MM.1S (cell line): ENCODE measurements around the gene CLEC3B.

Source experiments
- DNase-seq: peaks from one replicate; pipeline ENCODE4 v3.0.0-alpha.2; 2015
- H2AFZ ChIP-seq: fragments of 300-600 bp; sonication (generic); 2 replicates; pipeline ENCODE4 v1.6.0; 2016; ENCODE audit warnings: antibody characterized with exemption, low read length
- H3F3A ChIP-seq: fragments of 300-600 bp; sonication (generic); 2 replicates; pipeline ENCODE4 v1.6.1; 2016; ENCODE audit warnings: mild to moderate bottlenecking, antibody characterized with exemption, low read length, moderate library complexity, mixed read lengths; ENCODE audit not compliant: insufficient read depth
- H3K27ac ChIP-seq: fragments of 300-600 bp; sonication (generic); 2 replicates; pipeline ENCODE4 v1.5.1; 2016; ENCODE audit warnings: mild to moderate bottlenecking, low read length
- H3K27me3 ChIP-seq: fragments of 300-600 bp; sonication (generic); replicated peaks from 2 replicates; pipeline ENCODE4 v1.6.0; 2016; ENCODE audit warnings: low read length; ENCODE audit not compliant: insufficient read depth
- H3K36me3 ChIP-seq: fragments of 300-600 bp; sonication (generic); replicated peaks from 2 replicates; pipeline ENCODE4 v1.6.1; 2016; ENCODE audit warnings: mild to moderate bottlenecking, low read length, mixed read lengths; ENCODE audit not compliant: insufficient read depth
- H3K4me1 ChIP-seq: fragments of 300-600 bp; sonication (generic); 2 replicates; pipeline ENCODE4 v1.6.1; 2016; ENCODE audit warnings: low read length, mixed read lengths
- H3K4me2 ChIP-seq: fragments of 300-600 bp; sonication (generic); 2 replicates; pipeline ENCODE4 v1.6.0; 2016; ENCODE audit warnings: low read depth, low read length
- H3K4me3 ChIP-seq: fragments of 300-600 bp; sonication (generic); 2 replicates; pipeline ENCODE4 v1.5.1; 2016; ENCODE audit warnings: low read length, mixed read lengths
- H3K79me2 ChIP-seq: fragments of 300-600 bp; sonication (generic); 2 replicates; pipeline ENCODE4 v1.6.1; 2016; ENCODE audit warnings: mixed run types, low read length, mixed read lengths
- H3K9ac ChIP-seq: fragments of 300-600 bp; sonication (generic); 2 replicates; pipeline ENCODE4 v1.6.1; 2016; ENCODE audit warnings: low read length, mixed read lengths
- H3K9me2 ChIP-seq: fragments of 300-600 bp; sonication (generic); replicated peaks from 2 replicates; pipeline ENCODE4 v1.6.1; 2016; ENCODE audit warnings: mild to moderate bottlenecking, low read length, mixed read lengths; ENCODE audit not compliant: insufficient read depth
- H3K9me3 ChIP-seq: fragments of 300-600 bp; sonication (generic); replicated peaks from 2 replicates; pipeline ENCODE4 v1.6.1; 2016; ENCODE audit warnings: mild to moderate bottlenecking, low read length, mixed read lengths; ENCODE audit not compliant: insufficient read depth
- H4K20me1 ChIP-seq: fragments of 300-600 bp; sonication (generic); 2 replicates; pipeline ENCODE4 v1.6.1; 2016; ENCODE audit warnings: mild to moderate bottlenecking, low read length, moderate library complexity, mixed read lengths; ENCODE audit not compliant: insufficient read depth
- EZH2 ChIP-seq: fragments of 300-600 bp; sonication (generic); optimal IDR thresholded peaks from 2 replicates; pipeline ENCODE3; 2017; ENCODE audit warnings: low read depth, mild to moderate bottlenecking, antibody characterized with exemption, low read length, mixed read lengths
- EZH2phosphoT487 ChIP-seq: fragments of 300-600 bp; sonication (generic); IDR thresholded peaks from 2 replicates; pipeline ENCODE4 v1.6.1; 2018; ENCODE audit warnings: antibody characterized with exemption, low read length
- TF ChIP-seq, protein P1 (sequence below): fragments of 300-600 bp; sonication (generic); IDR thresholded peaks from 2 replicates; pipeline ENCODE4 v1.5.1; 2016; ENCODE audit warnings: antibody characterized with exemption, low read length, mixed read lengths

CLEC3B gene

DNA sequence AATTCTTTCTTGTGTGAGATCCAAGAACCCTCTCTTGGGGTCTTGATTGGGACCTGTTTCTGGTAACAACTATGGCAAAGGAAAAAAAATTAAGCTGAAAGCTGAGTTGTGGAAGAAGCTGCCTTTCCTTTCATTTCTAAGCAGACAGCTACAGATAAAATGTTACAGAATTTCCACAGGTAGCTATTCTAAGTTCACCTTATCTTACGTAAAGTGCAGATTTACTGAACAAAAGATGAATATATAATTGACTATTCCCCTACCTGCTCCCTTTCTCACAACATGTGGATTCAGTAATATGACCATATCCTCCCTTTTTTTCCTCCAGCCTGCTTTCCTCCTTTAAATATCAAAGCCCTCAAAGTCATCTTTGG is 36.6 kb downstream of the CLEC3B start:
- Histone ChIP-seq H4K20me1 (no peaks in the 10 kb centered on the region), H3K9ac (no peak overlapping the region), H3K4me1 (no peaks in the 10 kb centered on the region)

DNA sequence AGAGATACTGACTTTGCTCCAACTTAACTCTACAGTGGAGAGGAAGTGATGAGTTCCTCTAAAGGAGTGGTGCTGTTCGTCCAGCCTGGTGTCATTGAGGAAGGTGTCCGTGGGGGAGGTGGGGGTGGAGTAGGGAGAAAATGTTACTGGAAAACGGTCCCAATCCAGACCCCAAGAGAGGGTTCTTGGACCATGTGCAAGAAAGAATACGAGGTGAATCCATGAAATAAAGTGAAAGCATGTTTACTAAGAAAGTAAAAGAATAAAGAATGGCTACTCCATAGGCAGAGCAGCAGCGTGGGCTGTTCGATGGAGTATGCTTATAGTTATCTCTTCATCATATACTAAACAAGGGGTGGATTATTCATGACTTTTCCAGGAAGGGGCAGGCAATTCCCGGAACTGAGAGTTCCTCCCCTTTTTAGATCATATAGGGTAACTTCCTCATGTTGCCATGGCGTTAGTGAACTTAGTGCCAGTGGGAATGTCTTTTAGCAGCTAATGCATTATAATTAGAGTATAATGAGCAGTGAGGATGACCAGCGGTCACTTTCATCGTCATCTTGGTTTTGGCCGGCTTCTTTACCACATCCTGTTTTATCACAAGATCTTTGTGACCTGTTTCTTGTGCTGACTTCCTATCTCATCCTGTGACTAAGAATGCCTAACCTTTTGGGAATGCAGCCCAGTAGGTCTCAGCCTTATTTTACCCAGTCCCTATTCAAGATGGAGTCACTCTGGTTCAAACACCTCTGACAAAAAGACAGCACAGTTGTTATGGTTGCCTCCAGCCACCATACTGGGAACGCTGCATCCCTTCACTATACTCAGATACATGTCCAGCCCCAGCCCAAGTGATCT is 38.6 kb downstream of the CLEC3B start:
- H3K9me2 ChIP-seq = no peaks in the 10 kb centered on the region
- H3K4me1 ChIP-seq = no peaks in the 10 kb centered on the region
- no peak overlapping the region for H3K9ac ChIP-seq
- H3K27ac ChIP-seq = no peak overlapping the region
- H3K27me3 ChIP-seq = no peaks in the 10 kb centered on the region
- H4K20me1 ChIP-seq = no peaks in the 10 kb centered on the region
- H3K4me2 ChIP-seq = no peak overlapping the region
- TF ChIP-seq, protein P1, sequence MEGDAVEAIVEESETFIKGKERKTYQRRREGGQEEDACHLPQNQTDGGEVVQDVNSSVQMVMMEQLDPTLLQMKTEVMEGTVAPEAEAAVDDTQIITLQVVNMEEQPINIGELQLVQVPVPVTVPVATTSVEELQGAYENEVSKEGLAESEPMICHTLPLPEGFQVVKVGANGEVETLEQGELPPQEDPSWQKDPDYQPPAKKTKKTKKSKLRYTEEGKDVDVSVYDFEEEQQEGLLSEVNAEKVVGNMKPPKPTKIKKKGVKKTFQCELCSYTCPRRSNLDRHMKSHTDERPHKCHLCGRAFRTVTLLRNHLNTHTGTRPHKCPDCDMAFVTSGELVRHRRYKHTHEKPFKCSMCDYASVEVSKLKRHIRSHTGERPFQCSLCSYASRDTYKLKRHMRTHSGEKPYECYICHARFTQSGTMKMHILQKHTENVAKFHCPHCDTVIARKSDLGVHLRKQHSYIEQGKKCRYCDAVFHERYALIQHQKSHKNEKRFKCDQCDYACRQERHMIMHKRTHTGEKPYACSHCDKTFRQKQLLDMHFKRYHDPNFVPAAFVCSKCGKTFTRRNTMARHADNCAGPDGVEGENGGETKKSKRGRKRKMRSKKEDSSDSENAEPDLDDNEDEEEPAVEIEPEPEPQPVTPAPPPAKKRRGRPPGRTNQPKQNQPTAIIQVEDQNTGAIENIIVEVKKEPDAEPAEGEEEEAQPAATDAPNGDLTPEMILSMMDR = no peak
- TF ChIP-seq EZH2phosphoT487 (no peak), EZH2 (no peak)
- no peak overlapping the region for H2AFZ ChIP-seq
- no peak overlapping the region for H3K4me3 ChIP-seq
- H3K79me2 ChIP-seq = no peaks in the 10 kb centered on the region
- no peaks in the 10 kb centered on the region for H3K9me3 ChIP-seq
- no peak for DNase-seq
- H3F3A ChIP-seq = no peaks in the 10 kb centered on the region
- H3K36me3 ChIP-seq = no peaks in the 10 kb centered on the region

More for the DNA sequence above, 36.6 kb downstream of the CLEC3B start:
- no peak for DNase-seq
- no peaks in the 10 kb centered on the region for H3K36me3 ChIP-seq
- no peaks in the 10 kb centered on the region for H3K9me2 ChIP-seq
- TF ChIP-seq EZH2 = no peak
- H3K27me3 ChIP-seq = no peaks in the 10 kb centered on the region
- H3K4me3 ChIP-seq = no peak overlapping the region
- no peaks in the 10 kb centered on the region for H3K9me3 ChIP-seq
- no peak overlapping the region for H2AFZ ChIP-seq
- H3K79me2 ChIP-seq = no peaks in the 10 kb centered on the region
- H3F3A ChIP-seq = no peaks in the 10 kb centered on the region
- H3K4me2 ChIP-seq = no peak overlapping the region
- no peak overlapping the region for H3K27ac ChIP-seq

DNA sequence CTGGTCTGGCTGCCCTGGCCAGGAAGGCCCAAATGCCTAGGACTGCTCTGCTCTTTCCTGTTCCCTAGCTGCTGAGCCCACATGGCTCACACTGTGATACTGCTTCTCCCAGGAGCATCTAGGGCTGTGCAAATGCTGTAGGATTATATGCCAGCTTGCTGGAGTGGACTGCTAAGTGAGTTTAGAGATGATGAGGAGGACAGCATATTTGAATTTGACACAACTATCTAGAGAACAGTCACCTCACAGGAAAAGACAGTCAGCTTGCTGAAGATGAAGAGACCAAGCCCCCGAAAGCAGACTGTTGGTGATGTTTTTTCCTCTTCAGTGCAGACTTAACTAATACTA is 39.2 kb downstream of the CLEC3B start:
- DNase-seq = no peak
- no peak overlapping the region for H3K4me3 ChIP-seq
- no peaks in the 10 kb centered on the region for H3K36me3 ChIP-seq
- no peaks in the 10 kb centered on the region for H3K9me2 ChIP-seq
- TF ChIP-seq, protein P1 = no peak
- TF ChIP-seq EZH2phosphoT487 (no peak), EZH2 (no peak)
- no peak overlapping the region for H3K4me2 ChIP-seq
- no peaks in the 10 kb centered on the region for H4K20me1 ChIP-seq
- no peak overlapping the region for H3K9ac ChIP-seq
- no peak overlapping the region for H2AFZ ChIP-seq
- H3K9me3 ChIP-seq = no peaks in the 10 kb centered on the region
- no peaks in the 10 kb centered on the region for H3K4me1 ChIP-seq
- H3F3A ChIP-seq = no peaks in the 10 kb centered on the region
- no peak overlapping the region for H3K27ac ChIP-seq
- no peaks in the 10 kb centered on the region for H3K79me2 ChIP-seq
- no peaks in the 10 kb centered on the region for H3K27me3 ChIP-seq

DNA sequence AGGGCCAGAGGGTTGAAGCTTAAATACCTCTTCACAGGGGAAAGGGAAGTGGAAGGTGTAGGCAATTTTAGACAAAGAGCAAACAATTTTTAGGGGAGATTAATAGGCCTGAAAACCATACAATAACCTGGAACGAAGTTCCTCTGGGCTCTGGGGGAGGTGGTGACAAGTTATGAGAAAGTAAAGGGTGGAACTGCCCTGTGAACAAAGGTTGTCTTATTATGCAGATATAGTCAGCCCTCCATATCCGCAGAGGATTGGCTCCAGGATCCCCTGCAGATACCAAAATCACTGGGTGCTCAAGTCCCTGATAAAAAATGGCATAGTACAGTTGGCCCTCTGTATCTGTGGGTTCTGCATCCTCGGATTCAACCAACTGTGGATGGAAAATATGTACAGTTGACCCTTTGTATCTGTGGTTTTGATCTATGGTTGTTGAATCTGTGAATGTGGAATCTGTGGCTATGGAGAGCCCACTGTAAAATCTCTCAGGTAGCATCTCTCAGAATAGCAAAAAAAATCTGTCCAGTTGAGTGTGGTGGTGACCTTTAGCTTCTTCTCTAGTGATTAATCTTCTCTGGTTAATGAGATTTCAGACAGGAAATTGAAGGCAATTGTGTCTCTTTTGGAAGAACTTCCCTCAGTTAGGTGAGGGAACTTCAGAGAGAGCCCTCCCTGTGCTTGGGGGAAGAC is 40.2 kb downstream of the CLEC3B start:
- no peaks in the 10 kb centered on the region for H3K79me2 ChIP-seq
- TF ChIP-seq EZH2phosphoT487 (no peak), EZH2 (no peak)
- TF ChIP-seq, protein P1 = no peak
- no peaks in the 10 kb centered on the region for H3K36me3 ChIP-seq
- H3K9me2 ChIP-seq = no peaks in the 10 kb centered on the region
- no peak for DNase-seq
- no peak overlapping the region for H2AFZ ChIP-seq
- H4K20me1 ChIP-seq = no peaks in the 10 kb centered on the region
- H3F3A ChIP-seq = no peaks in the 10 kb centered on the region
- no peak overlapping the region for H3K4me3 ChIP-seq
- no peaks in the 10 kb centered on the region for H3K4me1 ChIP-seq
- H3K9ac ChIP-seq = no peak overlapping the region
- no peaks in the 10 kb centered on the region for H3K9me3 ChIP-seq
- no peak overlapping the region for H3K27ac ChIP-seq
- no peak overlapping the region for H3K4me2 ChIP-seq
- no peaks in the 10 kb centered on the region for H3K27me3 ChIP-seq
